EL (cell line): Measurements from ENCODE around the gene CCDC24.
A peak's percentile ranks its signal among the peaks of the same experiment; 100 is the strongest.

Source experiments
- DNase-seq: peaks from one replicate; pipeline ENCODE4 v3.0.0-alpha.2; 2016

CCDC24 gene

GRCh38 chr1:43981135-43981491, 10.3 kb upstream of the CCDC24 start:
- no peak for DNase-seq

DNA sequence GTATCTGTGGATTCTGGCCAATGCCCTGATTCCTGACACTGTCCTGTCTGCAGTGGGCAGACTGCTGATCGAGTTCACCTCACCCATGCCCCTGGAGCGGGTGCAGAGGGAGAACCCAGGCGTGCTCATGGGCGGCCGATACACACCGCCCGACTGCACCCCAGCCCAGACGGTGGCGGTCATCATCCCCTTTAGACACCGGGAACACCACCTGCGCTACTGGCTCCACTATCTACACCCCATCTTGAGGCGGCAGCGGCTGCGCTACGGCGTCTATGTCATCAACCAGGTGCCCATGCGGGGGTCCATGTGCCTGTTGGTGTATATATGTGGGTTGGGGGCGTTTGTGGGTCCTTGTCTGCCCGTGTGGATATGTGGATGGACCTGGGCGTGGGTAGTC, 9.8 kb upstream of the CCDC24 start:
- no peak for DNase-seq

- no peak for DNase-seq
Measured at GRCh38 chr1:43982241-43982640, 9.2 kb upstream of the CCDC24 start.

GRCh38 chr1:43982808-43983207, 8.6 kb upstream of the CCDC24 start:
- no peak for DNase-seq

GRCh38 chr1:43983253-43983899, 8.0 kb upstream of the CCDC24 start:
- no peak for DNase-seq

GRCh38 chr1:43984855-43985254, 6.5 kb upstream of the CCDC24 start:
- no peak for DNase-seq

GRCh38 chr1:43985984-43986595, 5.3 kb upstream of the CCDC24 start:
- no peak for DNase-seq

- DNase-seq: no peak
Measured at GRCh38 chr1:43986712-43987111, 4.7 kb upstream of the CCDC24 start.

GRCh38 chr1:43987159-43987902, 4.1 kb upstream of the CCDC24 start:
- DNase-seq: peak; percentile 17

DNA sequence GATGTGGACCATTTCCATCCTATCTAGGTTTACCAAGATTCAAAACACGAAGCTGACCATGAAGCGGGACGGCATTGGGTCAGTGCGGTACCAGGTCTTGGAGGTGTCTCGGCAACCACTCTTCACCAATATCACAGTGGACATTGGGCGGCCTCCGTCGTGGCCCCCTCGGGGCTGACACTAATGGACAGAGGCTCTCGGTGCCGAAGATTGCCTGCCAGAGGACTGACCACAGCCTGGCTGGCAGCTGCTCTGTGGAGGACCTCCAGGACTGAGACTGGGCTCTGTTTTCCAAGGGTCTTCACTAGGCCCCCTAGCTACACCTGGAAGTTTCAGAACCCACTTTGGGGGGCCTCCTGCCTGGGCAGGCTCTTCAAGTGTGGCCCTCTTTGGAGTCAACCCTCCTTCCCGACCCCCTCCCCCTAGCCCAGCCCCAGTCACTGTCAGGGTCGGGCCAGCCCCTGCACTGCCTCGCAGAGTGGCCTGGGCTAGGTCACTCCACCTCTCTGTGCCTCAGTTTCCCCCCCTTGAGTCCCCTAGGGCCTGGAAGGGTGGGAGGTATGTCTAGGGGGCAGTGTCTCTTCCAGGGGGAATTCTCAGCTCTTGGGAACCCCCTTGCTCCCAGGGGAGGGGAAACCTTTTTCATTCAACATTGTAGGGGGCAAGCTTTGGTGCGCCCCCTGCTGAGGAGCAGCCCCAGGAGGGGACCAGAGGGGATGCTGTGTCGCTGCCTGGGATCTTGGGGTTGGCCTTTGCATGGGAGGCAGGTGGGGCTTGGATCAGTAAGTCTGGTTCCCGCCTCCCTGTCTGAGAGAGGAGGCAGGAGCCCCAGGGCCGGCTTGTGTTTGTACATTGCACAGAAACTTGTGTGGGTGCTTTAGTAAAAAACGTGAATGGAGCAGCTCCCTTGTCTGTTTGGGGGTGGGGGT, 864 bp upstream of the CCDC24 start:
- DNase-seq: peak; percentile 24

DNA sequence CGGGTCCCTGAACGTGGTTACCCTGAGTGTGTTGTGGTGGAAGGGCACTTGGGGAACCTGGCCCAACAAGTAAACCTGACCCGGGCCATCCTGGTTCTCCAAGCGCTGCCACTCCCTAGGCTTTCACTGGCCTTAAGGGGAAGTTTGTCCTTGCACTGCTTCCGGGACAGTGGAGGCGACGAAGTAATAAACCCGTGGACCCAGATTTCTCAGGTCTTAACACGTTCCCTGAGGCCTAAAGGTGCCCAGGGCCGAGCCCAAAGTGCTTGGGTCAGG, 261 bp upstream of the CCDC24 start:
- DNase-seq: no peak

- no peak for DNase-seq
Measured at GRCh38 chr1:43992232-43992995, 1.0 kb downstream of the CCDC24 start.

GRCh38 chr1:43993206-43993914, 2.0 kb downstream of the CCDC24 start:
- DNase-seq: no peak

- no peak for DNase-seq
Measured at GRCh38 chr1:43994071-43994470, 2.7 kb downstream of the CCDC24 start.

- peak; percentile 47 for DNase-seq
Measured at GRCh38 chr1:43994794-43995790, 3.7 kb downstream of the CCDC24 start.

DNA sequence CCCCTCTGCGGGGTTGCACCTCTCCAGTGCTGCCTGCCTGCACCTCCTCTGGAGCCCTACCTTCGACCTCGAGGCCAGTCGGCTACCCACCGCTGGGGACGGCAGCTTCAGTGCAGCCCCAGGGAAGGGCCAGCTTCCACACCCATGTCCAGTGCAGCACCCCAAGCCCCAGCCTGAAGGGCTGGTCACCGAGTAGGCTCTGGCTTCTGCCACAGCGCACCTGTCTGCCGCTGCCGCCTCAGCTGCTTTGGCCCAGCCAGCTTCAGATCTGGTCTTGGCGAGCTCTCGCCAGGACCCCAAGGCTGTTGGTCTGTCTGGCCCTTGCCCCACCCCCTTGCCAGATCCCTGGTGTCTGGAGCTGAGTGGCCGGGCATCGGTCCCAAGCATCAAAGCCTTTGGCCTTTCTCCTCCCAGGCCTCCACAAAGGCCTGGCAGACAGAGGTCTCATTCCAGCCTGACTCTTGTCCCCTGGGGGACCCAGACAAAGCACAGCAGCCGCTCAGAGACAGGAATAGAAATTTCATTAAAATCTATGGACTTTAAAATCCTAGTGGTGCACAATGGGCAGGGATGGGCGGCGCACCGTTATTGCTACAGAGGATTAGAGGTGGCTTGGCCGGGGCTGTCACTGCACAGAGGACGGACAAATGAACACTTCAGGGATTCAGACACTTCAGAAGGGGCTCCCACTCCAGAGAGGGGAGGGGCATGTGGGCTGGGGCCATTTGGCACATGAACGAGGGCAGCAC, 4.8 kb downstream of the CCDC24 start:
- DNase-seq: no peak

GRCh38 chr1:43996733-43997115, 5.3 kb downstream of the CCDC24 start:
- DNase-seq: no peak

- no peak for DNase-seq
Measured at GRCh38 chr1:43997295-43997999, 6.0 kb downstream of the CCDC24 start.

DNA sequence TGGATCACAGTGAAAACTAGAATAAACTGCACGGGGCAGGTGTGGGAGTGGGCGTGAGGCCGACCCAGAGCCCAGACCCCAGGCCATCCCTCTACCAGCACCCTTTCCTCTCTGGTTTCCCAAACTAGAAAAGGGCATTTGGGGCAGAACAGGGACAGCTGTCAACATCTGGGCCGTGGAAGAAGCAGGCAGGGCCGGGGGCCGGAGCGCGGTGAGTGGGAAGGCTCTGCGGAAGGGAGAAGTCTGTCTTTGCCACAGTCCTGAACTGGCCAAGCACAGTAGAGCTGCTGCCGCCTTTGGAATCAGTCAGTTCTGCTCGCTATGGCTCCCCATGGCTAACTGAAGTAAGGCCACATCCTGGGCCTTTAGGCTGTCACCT, 6.6 kb downstream of the CCDC24 start:
- DNase-seq: no peak
